NOMO-1 (cell line): ENCODE data around the gene RPS3.

Source experiments
- DNase-seq, 2 experiments: peaks; one replicate each; lab custom pipeline; 2025; ENCODE audit not compliant: unreplicated experiment in 2 of 2; lab: John Stamatoyannopoulos, UW

Gene RPS3

DNA sequence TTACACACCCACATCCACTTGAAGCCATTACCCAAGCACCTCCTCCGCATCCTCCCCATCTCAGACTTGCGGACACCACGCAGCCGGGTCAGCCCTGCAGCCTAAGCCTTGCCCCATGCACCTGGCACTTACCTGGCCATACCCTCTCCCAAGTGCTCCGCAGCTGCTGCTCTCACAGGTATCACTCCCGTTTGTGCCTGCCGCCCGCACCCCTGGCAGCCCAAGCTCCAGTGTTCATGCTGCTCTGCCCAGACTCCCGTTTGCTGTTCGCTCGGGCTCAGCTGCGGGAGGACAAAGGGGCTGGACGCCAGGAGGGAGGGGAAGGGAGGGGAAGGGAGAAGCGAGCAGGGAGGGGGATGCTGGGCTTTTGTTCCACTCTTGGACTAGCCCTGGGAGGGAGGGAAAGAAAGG is 33.6 kb downstream of the RPS3 start, which contains the start of gene KLHL35:
KLHL35 (minus strand) TSS at position 293 of the 411 bp plus-strand sequence. CDS start 2,574 bp downstream, outside the sequence.
- DNase-seq, result no peak

- no peak for DNase-seq
Observed at GRCh38 chr11:75433443-75433842, 34.1 kb downstream of the RPS3 start.

GRCh38 chr11:75434051-75434450 is 34.7 kb downstream of the RPS3 start:
- DNase-seq, result no peak

- DNase-seq, result no peak
Observed at GRCh38 chr11:75434886-75435570, 35.7 kb downstream of the RPS3 start.

- DNase-seq, result no peak
Observed at GRCh38 chr11:75435571-75435925, 36.2 kb downstream of the RPS3 start.

GRCh38 chr11:75436806-75437205 is 37.5 kb downstream of the RPS3 start:
- no peak for DNase-seq

GRCh38 chr11:75437966-75438659 is 38.8 kb downstream of the RPS3 start:
- no peak for DNase-seq

- DNase-seq, result no peak
Observed at GRCh38 chr11:75439026-75439425, 39.7 kb downstream of the RPS3 start.

DNA sequence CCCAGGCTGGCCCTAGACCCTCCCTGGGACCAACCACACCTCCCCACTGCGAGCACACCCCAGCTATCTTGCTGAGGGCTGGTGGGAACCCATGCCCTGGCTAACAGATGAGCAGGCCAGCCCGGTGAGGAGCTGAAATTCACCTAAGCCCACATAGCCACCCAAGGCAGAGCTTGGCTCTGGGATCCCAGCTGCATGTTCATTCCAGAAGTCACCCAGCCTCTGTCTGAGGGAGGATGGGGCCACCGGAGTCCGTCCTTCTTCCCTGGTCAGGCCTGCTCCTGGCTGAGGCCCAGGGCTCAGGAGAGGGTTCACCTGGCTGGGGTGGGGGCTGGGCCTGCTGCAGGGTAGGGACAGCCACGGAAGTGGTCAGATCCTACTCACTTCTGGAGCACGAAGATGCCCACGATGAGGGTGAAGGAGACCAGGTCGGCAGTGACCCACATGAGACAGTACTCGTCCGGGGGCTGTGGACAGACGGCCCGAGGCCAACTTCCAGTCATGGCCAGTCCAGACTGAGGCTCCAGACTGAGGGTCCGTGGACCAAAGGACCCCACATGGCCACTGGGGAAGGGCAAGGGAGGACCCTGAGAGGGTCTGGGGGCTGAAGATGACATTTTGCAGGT is 40.3 kb downstream of the RPS3 start:
- DNase-seq, result no peak

DNA sequence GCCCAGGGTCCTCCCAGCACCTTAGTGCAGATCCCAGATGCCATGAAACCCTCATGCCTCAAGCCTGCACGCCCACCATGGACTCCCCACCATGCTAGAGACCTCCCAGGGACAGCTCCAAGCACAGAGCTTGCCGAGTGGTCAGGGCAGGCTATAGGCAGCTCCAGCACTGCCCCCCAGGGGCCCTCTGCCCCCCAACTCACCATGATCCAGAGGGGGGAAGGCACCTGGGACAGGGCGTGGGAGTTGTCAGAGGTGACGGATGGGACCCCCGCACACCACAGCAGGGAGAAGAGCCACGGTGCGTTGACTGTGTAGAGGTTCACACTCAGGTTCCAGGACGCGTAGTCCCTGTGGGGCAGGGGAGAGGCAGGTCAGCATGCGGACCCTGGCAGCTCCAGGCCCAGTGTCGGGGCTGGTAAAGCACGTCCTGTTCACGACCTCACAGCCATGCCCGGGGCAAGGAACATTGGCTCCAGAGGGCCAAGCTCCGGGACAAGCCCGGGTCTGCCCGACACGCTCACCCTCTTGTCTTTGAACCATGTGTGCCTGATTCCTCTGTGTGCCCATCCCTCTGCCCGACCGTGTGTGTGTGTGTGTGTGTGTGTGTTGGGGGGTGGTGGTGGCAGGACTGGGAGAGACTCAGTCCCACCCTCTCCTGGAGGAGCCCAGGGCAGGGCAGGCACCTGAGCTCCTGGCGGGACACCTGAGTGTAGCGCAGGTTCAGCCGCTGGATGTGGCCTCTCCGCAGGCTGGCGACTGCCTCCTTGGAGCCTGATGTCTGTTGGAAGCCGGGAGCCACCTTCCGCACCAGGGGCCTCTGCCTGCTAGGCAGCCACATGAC is 41.9 kb downstream of the RPS3 start:
- DNase-seq, result no peak

DNA sequence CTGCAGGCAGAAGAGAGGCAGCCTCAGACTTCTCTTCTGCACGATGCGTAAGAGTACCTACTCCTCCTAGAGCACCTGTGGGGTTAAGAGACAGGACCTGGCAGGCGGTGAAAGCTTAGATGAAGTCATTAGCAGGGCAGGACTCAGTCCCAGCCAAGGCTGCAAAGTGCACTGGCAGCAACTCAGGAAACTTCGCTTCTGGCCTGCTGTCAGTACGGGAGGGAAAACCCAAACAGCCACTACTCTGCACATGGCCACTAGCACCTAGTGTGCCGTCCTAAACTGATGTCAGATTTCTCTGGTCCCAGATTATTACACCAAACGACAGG is 42.5 kb downstream of the RPS3 start:
- DNase-seq, result no peak

DNA sequence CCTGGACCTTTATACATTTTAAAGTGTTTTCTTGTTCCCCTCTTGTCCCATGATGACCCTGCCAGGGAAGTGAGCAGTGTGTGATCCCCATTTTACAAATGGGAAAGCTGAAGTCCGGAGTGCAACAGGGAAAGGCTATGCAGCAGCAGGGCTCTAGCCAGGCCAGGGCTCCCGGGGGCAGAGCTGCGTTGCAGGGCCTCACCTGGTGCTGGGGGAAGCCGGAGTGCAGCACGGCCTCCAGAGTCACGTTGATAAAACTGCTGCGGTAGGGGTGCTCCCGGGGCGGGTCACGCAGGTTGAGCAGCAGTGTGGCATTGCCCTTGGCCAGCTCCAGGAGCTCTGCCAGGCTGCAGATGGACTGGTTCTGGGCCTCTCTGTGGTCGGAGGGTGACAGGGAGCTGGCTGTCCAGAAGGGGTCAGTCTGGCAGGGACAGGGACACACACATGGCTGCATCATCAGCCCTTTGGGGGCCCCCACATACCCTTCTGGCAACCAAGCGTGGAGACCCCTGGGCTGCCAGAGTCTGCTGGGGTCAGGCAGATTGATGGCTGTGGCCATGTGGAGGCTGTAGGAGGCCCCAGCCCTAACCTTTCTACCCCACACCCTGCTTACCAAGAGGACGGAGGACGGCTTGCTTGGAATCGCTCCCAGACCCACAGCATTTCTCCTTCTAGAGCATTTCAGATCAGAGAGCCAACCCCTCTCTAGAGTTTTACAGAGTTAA is 43.0 kb downstream of the RPS3 start:
- no peak for DNase-seq

DNA sequence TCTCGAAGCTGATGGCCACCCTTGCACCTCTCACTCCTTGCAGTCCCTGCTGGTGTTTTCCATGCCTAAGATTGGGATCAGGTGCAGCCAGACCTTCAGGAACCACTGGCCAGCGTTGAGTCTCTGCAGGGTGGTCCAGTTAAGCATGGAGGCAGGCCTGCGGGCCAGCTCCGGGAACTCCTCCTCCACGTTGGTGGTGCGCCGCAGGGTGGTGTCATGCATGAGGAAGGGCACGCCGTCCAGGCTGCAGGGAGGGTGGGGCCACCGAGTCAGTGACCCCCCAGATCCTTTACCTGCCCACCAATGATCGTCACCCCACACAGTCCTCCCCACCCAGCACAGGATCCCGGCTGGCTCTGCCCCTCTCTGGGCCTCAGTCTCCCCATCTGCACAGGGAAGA is 43.7 kb downstream of the RPS3 start:
- no peak for DNase-seq

DNA sequence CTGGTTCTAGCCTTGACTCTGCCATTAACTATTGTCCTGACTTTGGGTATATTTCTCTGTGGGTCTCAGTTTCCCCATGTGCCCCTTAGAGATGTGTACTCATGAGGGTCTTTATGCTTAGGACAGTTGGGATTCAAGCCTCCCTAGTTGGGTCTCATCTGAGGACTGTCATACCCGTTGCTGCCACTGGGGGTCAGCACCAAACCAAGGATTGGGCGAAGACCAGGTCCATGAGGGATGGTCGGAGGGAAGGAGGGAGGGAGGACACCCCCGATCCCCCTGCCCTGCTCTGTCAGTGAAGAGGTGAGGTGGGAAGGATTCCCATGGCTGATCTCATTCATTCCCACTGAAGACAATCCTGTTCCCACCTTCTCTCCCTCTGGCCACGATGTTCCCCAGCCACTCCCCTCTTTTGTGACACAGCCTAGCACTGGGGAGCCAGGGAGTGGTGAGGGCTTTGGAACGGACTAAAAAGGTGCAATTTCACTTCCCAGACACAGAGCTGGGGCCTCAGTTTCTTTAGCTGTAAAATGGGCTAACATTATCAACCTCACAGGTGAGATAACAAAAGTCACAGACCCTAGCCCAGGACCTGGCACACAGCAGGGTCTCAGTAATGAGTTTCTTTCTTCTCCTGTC is 46.1 kb downstream of the RPS3 start:
- peak; percentile 7 to 10 for DNase-seq

DNA sequence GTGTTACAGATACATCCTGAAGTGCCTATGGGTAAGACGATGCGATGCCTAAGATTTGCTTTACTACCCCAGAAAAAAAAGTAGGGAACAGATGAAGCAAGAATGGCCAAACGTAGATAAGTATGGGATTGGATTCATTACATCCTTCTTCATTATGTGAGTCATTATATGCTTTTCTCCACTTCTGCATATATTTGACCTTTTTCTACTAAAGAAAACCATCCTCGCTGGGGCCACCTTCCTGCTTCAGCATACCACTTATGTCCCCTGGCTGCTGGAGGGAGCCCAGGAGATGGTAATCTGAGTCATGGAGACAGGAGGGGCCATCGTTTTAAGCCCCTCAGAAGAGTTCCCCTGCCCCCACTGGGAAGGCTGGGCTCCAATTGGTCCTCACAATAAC is 48.1 kb downstream of the RPS3 start:
- no peak for DNase-seq

DNA sequence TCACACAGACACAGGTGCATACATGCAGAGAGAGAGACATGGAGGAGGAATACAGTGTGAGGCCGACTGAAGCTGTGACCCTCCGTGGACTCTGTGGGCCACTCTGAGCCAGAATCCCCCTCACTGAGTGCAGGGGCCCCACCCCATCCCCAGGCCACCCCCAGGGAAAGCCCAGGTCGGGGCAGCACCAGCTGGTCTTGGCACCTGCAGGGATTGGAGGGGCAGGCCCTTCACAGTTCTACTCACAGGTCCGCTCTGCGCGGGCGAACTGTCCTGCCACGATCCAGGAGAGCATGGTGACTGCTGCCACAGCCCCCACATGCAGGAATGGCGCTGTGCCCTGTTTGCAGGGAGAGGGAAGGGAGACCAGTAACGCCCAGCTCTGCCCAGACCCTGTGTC is 50.0 kb downstream of the RPS3 start:
- DNase-seq, result no peak

GRCh38 chr11:75449776-75450175 is 50.5 kb downstream of the RPS3 start:
- no peak for DNase-seq

- DNase-seq, result no peak
Observed at GRCh38 chr11:75450236-75450635, 50.9 kb downstream of the RPS3 start.

DNA sequence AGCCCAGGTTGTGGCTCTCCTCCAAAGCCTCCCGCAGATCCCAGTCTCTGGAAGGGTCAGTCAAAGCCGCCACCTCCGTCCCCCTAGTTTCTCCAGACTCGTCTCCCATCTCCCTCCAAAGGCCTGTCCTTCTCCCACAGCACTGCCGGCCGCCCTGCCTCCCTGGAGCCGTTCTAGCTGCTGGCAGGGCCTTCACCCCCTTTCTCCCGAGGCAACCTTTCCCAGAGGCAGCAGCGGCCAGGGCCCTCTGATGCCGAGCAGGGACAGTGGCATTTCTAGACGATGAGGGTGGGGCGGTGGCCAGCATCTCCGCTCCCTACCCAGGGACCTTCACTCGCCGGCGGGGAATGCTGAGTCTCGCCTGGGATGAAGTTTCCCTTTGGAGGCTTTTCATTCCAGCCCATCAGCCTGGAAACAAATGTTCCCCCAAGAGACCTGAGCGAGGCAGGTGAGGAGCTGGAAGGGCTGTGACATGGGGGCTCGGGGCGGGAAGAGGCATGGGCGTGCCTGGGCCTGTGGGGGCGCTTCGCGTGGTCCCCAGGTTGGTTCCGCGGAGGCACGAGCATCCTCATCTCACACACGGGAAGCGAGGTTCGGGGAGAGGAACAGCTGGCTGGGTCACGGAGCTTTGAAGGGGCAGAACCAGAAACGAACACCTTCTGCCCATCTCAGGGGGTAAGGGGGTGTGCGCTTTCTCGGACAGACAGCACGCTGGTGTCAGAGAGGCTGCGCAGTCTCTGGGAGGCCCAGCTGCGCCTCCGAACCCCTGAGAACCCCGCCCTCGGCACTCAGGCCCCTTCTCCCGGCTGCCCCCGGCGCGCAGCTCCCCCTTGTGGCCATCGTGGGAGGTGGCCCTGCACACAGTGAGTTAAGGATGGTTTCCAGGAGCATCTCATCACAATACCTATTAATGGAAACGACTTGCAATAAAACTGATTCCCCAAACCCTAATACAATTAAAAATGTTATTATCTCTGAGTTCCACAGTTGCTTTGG is 51.8 kb downstream of the RPS3 start:
- DNase-seq, result no peak
